NCI-H2227 treated with DMSO at 0.1 percent for 48 hours (cell line): ENCODE results near the gene GRIK2.

ENCODE experiments used
- DNase-seq: peaks from one replicate; lab custom pipeline; 2025; lab: John Stamatoyannopoulos, UW

GRIK2 gene

GRCh38 chr6:101883505-101883904 lies 490.0 kb downstream of the GRIK2 start:
- DNase-seq, result no peak

- DNase-seq, result no peak
Measured at GRCh38 chr6:101887532-101887931, 494.0 kb downstream of the GRIK2 start.

- no peak for DNase-seq
Measured at GRCh38 chr6:101907356-101908217, 514.1 kb downstream of the GRIK2 start.

- no peak for DNase-seq
Measured at GRCh38 chr6:101909366-101909765, 515.9 kb downstream of the GRIK2 start.

GRCh38 chr6:101912311-101912710 lies 518.8 kb downstream of the GRIK2 start:
- DNase-seq, result no peak

- no peak for DNase-seq
Measured at GRCh38 chr6:101918471-101918870, 525.0 kb downstream of the GRIK2 start.

GRCh38 chr6:101921829-101922450 lies 528.4 kb downstream of the GRIK2 start:
- DNase-seq, result no peak

- DNase-seq, result no peak
Measured at GRCh38 chr6:101926149-101926925, 532.8 kb downstream of the GRIK2 start.

GRCh38 chr6:101931766-101932165 lies 538.3 kb downstream of the GRIK2 start:
- no peak for DNase-seq

GRCh38 chr6:101932704-101933103 lies 539.2 kb downstream of the GRIK2 start:
- no peak for DNase-seq

- no peak for DNase-seq
Measured at GRCh38 chr6:101935732-101936131, 542.2 kb downstream of the GRIK2 start.

GRCh38 chr6:101936516-101936915 lies 543.0 kb downstream of the GRIK2 start:
- no peak for DNase-seq

- no peak for DNase-seq
Measured at GRCh38 chr6:101937108-101937507, 543.6 kb downstream of the GRIK2 start.

- DNase-seq, result no peak
Measured at GRCh38 chr6:101940391-101940790, 546.9 kb downstream of the GRIK2 start.

- no peak for DNase-seq
Measured at GRCh38 chr6:101956961-101957360, 563.5 kb downstream of the GRIK2 start.

GRCh38 chr6:101961357-101961756 lies 567.8 kb downstream of the GRIK2 start:
- no peak for DNase-seq

GRCh38 chr6:101980924-101981323 lies 587.4 kb downstream of the GRIK2 start:
- no peak for DNase-seq

- DNase-seq, result no peak
Measured at GRCh38 chr6:101986476-101986875, 593.0 kb downstream of the GRIK2 start.

GRCh38 chr6:101992286-101992685 lies 598.8 kb downstream of the GRIK2 start:
- no peak for DNase-seq

- DNase-seq, result no peak
Measured at GRCh38 chr6:101994521-101994920, 601.0 kb downstream of the GRIK2 start.

GRCh38 chr6:102015431-102015830 lies 621.9 kb downstream of the GRIK2 start:
- no peak for DNase-seq

- no peak for DNase-seq
Measured at GRCh38 chr6:102022281-102022680, 628.8 kb downstream of the GRIK2 start.

GRCh38 chr6:102022803-102023202 lies 629.3 kb downstream of the GRIK2 start:
- DNase-seq, result no peak
